CD4-positive, alpha-beta T cell (primary cell): ENCODE results near the gene PRDM16. TPM values are rescaled to one million over a fixed set of nuclear protein-coding genes. Genes with fewer than 3 reads are reported as not detected.

Experiments
- ATAC-seq: fragments of 200-7000 bp; cut with Tn5 transposase; one replicate; pipeline ENCODE4 v1.10.0; 2022; ENCODE audit warnings: mild to moderate bottlenecking; ENCODE audit not compliant: poor library complexity
- CTCF ChIA-PET: fragments of 350-600 bp; sonication (Branson Sonifier 250); formaldehyde crosslinking; loops from one replicate; lab custom pipeline; 2021; ENCODE audit warnings: antibody characterized with exemption, inconsistent platforms; lab: Charles Lee
- POLR2A ChIA-PET: fragments of 350-600 bp; sonication (Branson Sonifier 250); formaldehyde crosslinking; loops from one replicate; lab custom pipeline; 2021; ENCODE audit warnings: antibody characterized with exemption, inconsistent platforms; lab: Charles Lee
- DNase-seq, 14 experiments: peaks; one replicate each; pipeline ENCODE4 v3.0.0-alpha.2; 2013 to 2020; ENCODE audit warnings: mixed read lengths in 2 of 14
- H3K27ac ChIP-seq, 2 donors: one replicate each; pipeline versions ENCODE4 v1.5.1 to v1.7.0; 2013; ENCODE audit warnings: low read length in 2 of 2, low read depth in 1 of 2, mild to moderate bottlenecking in 1 of 2
- H3K27me3 ChIP-seq, 2 experiments: 1 replicate in 1 of 2; 2 replicates in 1 of 2; pipeline versions ENCODE4 v1.6.1 to v1.7.0; 2013; ENCODE audit warnings: low read length in 2 of 2, control low read depth in 1 of 2, mild to moderate bottlenecking in 1 of 2, moderate library complexity in 1 of 2; ENCODE audit not compliant: insufficient read depth in 2 of 2, control insufficient read depth in 1 of 2
- H3K36me3 ChIP-seq: one replicate; pipeline ENCODE4 v1.6.1; 2013; ENCODE audit warnings: low read length, control low read depth; ENCODE audit not compliant: insufficient read depth
- H3K4me1 ChIP-seq: one replicate; pipeline ENCODE4 v1.6.1; 2013; ENCODE audit warnings: low read length, control low read depth; ENCODE audit not compliant: insufficient read depth
- H3K4me3 ChIP-seq: one replicate; pipeline ENCODE4 v1.5.1; 2013; ENCODE audit warnings: mild to moderate bottlenecking, low read length, moderate library complexity
- H3K9me3 ChIP-seq, 2 experiments: 1 replicate in 1 of 2; 2 replicates in 1 of 2; pipeline versions ENCODE4 v1.6.1 to v1.7.0; 2013; ENCODE audit warnings: low read length in 2 of 2, mild to moderate bottlenecking in 2 of 2, control low read depth in 1 of 2, moderate library complexity in 1 of 2; ENCODE audit not compliant: control insufficient read depth in 1 of 2, insufficient read depth in 1 of 2
- H3K27ac Mint-ChIP-seq: one replicate; pipeline ENCODE4 v1.8.0; 2020; ENCODE audit warnings: mixed read lengths
- H3K27me3 Mint-ChIP-seq: one replicate; pipeline ENCODE4 v1.8.0; 2021; ENCODE audit warnings: mixed read lengths
- H3K36me3 Mint-ChIP-seq: one replicate; pipeline ENCODE4 v1.8.0; 2021; ENCODE audit warnings: low read depth, mixed read lengths
- H3K4me1 Mint-ChIP-seq: one replicate; pipeline ENCODE4 v1.8.0; 2021; ENCODE audit warnings: low read depth, mixed read lengths
- H3K4me3 Mint-ChIP-seq: one replicate; pipeline ENCODE4 v1.8.0; 2020; ENCODE audit warnings: mild to moderate bottlenecking, mixed read lengths
- H3K9me3 Mint-ChIP-seq: one replicate; pipeline ENCODE4 v1.8.0; 2020; ENCODE audit warnings: mixed read lengths
- intact Hi-C, 2 experiments: fragments of 100-400 bp; cut with DNase I in 1 of 2; cut with micrococcal nuclease in 1 of 2; formaldehyde crosslinking; loops; one replicate each; pipeline versions ENCODE4 v1.15.1 to v1.9.0; 2023 to 2025; cut with DNase I, micrococcal nuclease
- total RNA-seq, 174 experiments: library from RNA in 2 of 174; stranded (reverse) in 2 of 174; gene quantifications; one replicate each; pipeline ENCODE4 v1.2.3 and lab custom pipeline; 2021 to 2026
- TF ChIP-seq, protein P1 (sequence below): fragments of 200-600 bp; IDR thresholded peaks from one replicate; pipeline ENCODE4 v1.8.0; 2022; ENCODE audit warnings: antibody characterized with exemption, mild to moderate bottlenecking

PRDM16 gene
- total RNA-seq, 2 experiments from 2014 or later: not detected

DNA sequence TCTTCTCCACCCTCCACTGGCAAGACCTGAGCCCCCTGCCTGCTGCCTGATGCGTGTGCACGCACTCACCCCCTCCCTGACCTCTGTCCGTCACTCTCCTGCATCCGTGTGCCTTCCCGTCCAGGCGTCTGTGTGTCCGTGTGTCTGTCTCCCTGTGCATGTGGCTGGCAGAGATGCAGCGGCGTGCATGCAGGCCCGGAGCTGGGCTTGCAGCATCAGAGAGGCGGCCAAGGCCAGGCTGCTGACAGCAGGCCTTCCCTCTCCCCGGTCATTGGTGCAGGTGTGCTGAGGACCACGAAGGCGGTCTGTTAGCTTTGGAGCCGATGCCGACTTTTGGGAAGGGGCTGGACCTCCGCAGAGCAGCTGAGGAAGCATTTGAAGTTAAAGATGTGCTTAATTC, 362.7 kb downstream of the PRDM16 start:
- Mint-ChIP-seq H3K9me3 (no peaks in the 10 kb centered on the region), H3K36me3 (no peaks in the 10 kb centered on the region), H3K27ac (no peak overlapping the region), H3K4me3 (no peak overlapping the region), H3K4me1 (no peaks in the 10 kb centered on the region), H3K27me3 (no peaks in the 10 kb centered on the region)
- ChIA-PET POLR2A (no interaction called here), CTCF (no interaction called here)
- H3K27ac ChIP-seq: no peak overlapping the region
- no peaks in the 10 kb centered on the region for H3K9me3 ChIP-seq
- TF ChIP-seq, protein P1, sequence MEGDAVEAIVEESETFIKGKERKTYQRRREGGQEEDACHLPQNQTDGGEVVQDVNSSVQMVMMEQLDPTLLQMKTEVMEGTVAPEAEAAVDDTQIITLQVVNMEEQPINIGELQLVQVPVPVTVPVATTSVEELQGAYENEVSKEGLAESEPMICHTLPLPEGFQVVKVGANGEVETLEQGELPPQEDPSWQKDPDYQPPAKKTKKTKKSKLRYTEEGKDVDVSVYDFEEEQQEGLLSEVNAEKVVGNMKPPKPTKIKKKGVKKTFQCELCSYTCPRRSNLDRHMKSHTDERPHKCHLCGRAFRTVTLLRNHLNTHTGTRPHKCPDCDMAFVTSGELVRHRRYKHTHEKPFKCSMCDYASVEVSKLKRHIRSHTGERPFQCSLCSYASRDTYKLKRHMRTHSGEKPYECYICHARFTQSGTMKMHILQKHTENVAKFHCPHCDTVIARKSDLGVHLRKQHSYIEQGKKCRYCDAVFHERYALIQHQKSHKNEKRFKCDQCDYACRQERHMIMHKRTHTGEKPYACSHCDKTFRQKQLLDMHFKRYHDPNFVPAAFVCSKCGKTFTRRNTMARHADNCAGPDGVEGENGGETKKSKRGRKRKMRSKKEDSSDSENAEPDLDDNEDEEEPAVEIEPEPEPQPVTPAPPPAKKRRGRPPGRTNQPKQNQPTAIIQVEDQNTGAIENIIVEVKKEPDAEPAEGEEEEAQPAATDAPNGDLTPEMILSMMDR: no peak
- H3K27me3 ChIP-seq: no peaks in the 10 kb centered on the region
- H3K4me1 ChIP-seq: no peaks in the 10 kb centered on the region
- H3K4me3 ChIP-seq: no peak overlapping the region
- H3K36me3 ChIP-seq: no peaks in the 10 kb centered on the region
- intact Hi-C loops: no loop called here
- DNase-seq (no peak), ATAC-seq (no peak)

DNA sequence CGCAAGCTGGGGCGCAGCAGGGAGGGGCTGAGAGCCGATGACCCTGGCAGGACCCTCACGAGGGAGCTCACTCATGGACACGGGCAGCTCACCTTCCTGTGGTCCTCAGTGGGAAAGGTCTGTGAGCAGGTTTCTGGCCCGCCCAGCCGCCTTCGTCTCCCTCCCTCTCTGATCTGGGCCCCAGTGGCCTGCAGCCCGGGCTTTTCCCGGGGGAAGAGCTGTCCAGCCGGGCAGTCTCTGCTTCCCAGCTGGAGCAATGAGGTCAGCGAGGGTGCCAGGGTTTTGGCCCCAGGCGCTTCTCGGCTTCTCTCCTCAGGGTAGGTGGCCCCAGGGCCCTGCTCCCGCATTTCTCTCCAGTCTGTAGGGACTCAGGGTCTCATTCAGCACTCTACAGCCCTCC, 363.3 kb downstream of the PRDM16 start:
- Histone ChIP-seq H3K27ac (no peak overlapping the region), H3K27me3 (no peaks in the 10 kb centered on the region), H3K4me3 (no peak overlapping the region), H3K36me3 (no peaks in the 10 kb centered on the region), H3K4me1 (no peaks in the 10 kb centered on the region), H3K9me3 (no peaks in the 10 kb centered on the region)
- CTCF ChIA-PET: no interaction called here
- DNase-seq: no peak
- no peaks in the 10 kb centered on the region for H3K4me1 Mint-ChIP-seq
- POLR2A ChIA-PET: no interaction called here
- TF ChIP-seq, protein P1: no peak
- H3K4me3 Mint-ChIP-seq: no peak overlapping the region
- H3K27me3 Mint-ChIP-seq: no peaks in the 10 kb centered on the region
- ATAC-seq: no peak
- intact Hi-C loops: no loop called here
- no peaks in the 10 kb centered on the region for H3K9me3 Mint-ChIP-seq
- H3K27ac Mint-ChIP-seq: no peak overlapping the region
- no peaks in the 10 kb centered on the region for H3K36me3 Mint-ChIP-seq

- no peak overlapping the region for H3K4me3 Mint-ChIP-seq
- no peaks in the 10 kb centered on the region for H3K36me3 Mint-ChIP-seq
- intact Hi-C loops: no loop called here
- H3K27me3 Mint-ChIP-seq: no peaks in the 10 kb centered on the region
- H3K27ac Mint-ChIP-seq: no peak overlapping the region
- no peaks in the 10 kb centered on the region for H3K36me3 ChIP-seq
- CTCF ChIA-PET: no interaction called here
- POLR2A ChIA-PET: no interaction called here
- H3K4me1 Mint-ChIP-seq: no peaks in the 10 kb centered on the region
- no peak overlapping the region for H3K27ac ChIP-seq
- ATAC-seq (no peak), DNase-seq (no peak)
- no peaks in the 10 kb centered on the region for H3K9me3 Mint-ChIP-seq
- H3K4me3 ChIP-seq: no peak overlapping the region
- TF ChIP-seq, protein P1: no peak
- no peaks in the 10 kb centered on the region for H3K4me1 ChIP-seq
- H3K9me3 ChIP-seq: no peaks in the 10 kb centered on the region
- H3K27me3 ChIP-seq: no peaks in the 10 kb centered on the region
Measured at GRCh38 chr1:3433076-3433475, 364.1 kb downstream of the PRDM16 start.
